ENCODE results near the gene THAP12.

THAP12 gene

DNA sequence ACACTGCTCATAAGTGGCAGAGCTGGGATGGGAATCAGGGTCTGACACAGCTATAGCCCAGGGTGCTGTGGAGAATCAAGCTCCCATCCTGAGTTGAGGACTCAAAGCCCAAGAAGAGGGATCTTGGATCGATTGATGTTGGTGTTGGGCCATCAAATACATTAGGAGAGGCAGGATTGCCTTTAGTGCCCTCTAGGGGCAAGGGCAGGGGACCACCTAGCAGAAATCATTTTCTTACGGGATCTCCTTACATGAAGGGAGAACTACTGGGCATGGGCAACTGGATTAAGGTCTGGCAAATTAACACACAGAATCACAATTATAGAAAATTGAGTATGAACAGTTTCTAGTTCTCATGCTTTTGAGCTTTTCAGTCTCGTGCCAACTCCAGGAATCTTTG lies 39.0 kb upstream of the THAP12 start:
- no peak for TF ChIP-seq FOXP2 (optimal IDR thresholded peaks at IDR 0.05; ENCODE audit: borderline replicate concordance, extremely low read depth, extremely low read length, insufficient read depth)
- no peak for TF ChIP-seq SIN3A (IDR thresholded peaks at IDR 0.05; ENCODE audit: borderline replicate concordance, insufficient read depth, low read length)
- TF ChIP-seq, protein P1, sequence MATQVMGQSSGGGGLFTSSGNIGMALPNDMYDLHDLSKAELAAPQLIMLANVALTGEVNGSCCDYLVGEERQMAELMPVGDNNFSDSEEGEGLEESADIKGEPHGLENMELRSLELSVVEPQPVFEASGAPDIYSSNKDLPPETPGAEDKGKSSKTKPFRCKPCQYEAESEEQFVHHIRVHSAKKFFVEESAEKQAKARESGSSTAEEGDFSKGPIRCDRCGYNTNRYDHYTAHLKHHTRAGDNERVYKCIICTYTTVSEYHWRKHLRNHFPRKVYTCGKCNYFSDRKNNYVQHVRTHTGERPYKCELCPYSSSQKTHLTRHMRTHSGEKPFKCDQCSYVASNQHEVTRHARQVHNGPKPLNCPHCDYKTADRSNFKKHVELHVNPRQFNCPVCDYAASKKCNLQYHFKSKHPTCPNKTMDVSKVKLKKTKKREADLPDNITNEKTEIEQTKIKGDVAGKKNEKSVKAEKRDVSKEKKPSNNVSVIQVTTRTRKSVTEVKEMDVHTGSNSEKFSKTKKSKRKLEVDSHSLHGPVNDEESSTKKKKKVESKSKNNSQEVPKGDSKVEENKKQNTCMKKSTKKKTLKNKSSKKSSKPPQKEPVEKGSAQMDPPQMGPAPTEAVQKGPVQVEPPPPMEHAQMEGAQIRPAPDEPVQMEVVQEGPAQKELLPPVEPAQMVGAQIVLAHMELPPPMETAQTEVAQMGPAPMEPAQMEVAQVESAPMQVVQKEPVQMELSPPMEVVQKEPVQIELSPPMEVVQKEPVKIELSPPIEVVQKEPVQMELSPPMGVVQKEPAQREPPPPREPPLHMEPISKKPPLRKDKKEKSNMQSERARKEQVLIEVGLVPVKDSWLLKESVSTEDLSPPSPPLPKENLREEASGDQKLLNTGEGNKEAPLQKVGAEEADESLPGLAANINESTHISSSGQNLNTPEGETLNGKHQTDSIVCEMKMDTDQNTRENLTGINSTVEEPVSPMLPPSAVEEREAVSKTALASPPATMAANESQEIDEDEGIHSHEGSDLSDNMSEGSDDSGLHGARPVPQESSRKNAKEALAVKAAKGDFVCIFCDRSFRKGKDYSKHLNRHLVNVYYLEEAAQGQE (IDR thresholded peaks at IDR 0.05; ENCODE audit: insufficient read depth in 1 of 2, low read depth in 2 of 2, low read length in 2 of 2): no peak
- no peak for TF ChIP-seq TAF1 (IDR thresholded peaks at IDR 0.05; ENCODE audit: borderline replicate concordance, insufficient read depth, low read length)
- TF ChIP-seq POLR2AphosphoS5 (IDR thresholded peaks at IDR 0.05; ENCODE audit: low read depth, low read length): no peak

DNA sequence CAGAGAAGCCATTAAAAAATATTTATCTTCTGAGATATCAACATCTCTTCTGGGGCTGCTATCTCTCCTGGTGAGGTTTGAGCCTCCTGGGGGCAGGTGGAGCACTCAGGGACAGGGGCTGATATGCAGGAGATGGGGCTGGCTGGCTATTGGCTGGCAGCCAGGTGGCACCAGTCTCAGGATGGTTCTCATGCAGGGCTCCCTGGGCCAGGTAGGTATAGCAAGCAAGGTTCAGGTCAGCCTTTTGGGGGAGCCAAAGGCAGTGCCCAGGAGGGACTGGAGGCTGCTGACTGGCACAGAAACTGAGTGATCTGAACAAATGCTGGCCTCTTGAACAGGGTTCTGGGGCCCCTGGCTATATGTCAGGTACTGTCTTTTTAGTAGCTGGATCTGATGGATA lies 34.1 kb upstream of the THAP12 start:
- TF ChIP-seq, protein P1 (IDR thresholded peaks at IDR 0.05; ENCODE audit: insufficient read depth in 1 of 2, low read depth in 2 of 2, low read length in 2 of 2): no peak
- TF ChIP-seq TAF1 (IDR thresholded peaks at IDR 0.05; ENCODE audit: borderline replicate concordance, insufficient read depth, low read length) (no peak), POLR2AphosphoS5 (IDR thresholded peaks at IDR 0.05; ENCODE audit: low read depth, low read length) (no peak), SIN3A (IDR thresholded peaks at IDR 0.05; ENCODE audit: borderline replicate concordance, insufficient read depth, low read length) (no peak), FOXP2 (optimal IDR thresholded peaks at IDR 0.05; ENCODE audit: borderline replicate concordance, extremely low read depth, extremely low read length, insufficient read depth) (no peak)

DNA sequence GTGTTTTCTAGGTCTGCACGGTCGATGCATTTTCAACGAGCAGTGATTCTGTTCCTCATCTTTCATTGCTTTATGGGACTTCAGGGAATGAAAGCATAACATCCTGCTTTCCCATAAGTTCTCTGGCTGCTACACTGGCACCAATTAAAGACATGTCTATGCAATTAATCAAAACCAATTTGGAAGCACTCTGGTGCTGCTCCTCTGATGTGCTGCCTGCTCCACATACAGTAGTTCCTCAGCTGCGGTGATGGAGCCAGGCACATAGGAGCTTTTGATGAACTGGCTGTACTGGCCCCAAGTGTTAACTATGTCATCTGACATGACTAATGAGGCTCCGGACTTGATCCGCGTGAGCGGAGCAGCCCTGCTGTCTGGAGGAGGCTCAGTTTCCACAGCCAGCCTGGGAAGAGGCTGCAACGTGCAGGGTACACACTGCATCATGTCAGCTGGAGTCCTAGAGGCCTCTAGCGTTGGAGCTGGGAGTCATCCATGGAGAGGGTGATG lies 30.0 kb upstream of the THAP12 start:
- TF ChIP-seq, protein P1 (IDR thresholded peaks at IDR 0.05; ENCODE audit: insufficient read depth in 1 of 2, low read depth in 2 of 2, low read length in 2 of 2): no peak
- TF ChIP-seq POLR2AphosphoS5 (IDR thresholded peaks at IDR 0.05; ENCODE audit: low read depth, low read length): no peak
- no peak for TF ChIP-seq SIN3A (IDR thresholded peaks at IDR 0.05; ENCODE audit: borderline replicate concordance, insufficient read depth, low read length)

DNA sequence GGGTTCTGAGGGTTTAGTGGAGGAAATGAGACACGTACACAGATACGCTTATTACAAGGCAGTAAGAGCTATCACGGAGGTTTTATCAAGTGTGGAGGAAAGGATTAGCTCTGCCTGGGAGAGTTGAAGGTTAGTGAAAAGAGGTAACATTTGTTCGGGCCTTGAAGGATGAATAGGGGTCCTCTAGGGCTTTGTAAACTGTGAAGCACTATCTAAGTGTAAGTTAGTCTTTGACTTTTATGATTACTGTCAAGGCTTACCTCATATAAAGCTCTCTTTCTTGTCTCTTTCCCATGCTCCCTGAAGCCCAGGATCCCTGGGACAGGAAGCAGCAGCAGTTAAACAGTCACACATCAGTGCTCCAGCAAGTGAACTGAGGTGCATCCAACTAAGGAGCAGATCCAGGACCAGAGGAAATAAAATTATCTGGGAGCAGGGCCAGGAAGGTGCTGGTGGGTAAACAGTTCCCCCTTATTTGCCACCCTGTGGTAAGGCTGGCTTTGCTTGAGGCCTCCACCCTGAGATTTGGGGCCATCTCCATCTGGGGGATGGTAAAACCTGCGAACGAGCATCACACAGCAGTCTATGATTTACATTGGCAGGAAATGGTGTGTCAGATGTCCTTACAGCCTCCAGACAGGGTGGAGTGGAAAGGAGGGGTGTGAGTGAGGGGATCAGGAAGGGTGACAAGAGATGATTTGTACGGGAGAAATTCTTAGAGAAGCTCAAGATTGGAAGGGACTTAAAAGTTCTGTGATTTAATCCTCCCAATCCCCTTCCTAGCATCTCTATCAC lies 27.4 kb upstream of the THAP12 start:
- no peak for TF ChIP-seq SIN3A (IDR thresholded peaks at IDR 0.05; ENCODE audit: borderline replicate concordance, insufficient read depth, low read length)
- no peak for TF ChIP-seq TAF1 (IDR thresholded peaks at IDR 0.05; ENCODE audit: borderline replicate concordance, insufficient read depth, low read length)

DNA sequence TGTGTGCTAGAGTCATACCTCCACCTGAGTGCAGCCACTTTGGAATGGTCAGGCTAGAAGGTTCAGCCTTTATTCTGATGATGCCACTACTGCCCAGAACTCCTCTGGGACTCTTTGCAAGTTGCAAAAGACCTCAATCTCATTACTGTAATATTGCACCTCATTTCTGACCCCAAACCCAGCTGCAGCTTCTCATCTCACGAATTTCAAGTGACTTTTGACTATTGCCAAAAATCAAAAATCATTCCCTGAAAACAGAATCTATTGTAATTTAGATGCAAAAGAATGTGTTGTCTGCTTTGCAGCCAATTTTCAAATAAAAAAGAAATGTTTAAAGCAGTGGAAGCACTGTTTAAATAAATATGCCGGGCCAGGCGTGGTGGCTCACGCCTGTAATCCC lies 25.4 kb upstream of the THAP12 start:
- no peak for TF ChIP-seq SIN3A (IDR thresholded peaks at IDR 0.05; ENCODE audit: borderline replicate concordance, insufficient read depth, low read length)
- TF ChIP-seq POLR2AphosphoS5 (IDR thresholded peaks at IDR 0.05; ENCODE audit: low read depth, low read length): no peak
- TF ChIP-seq TAF1 (IDR thresholded peaks at IDR 0.05; ENCODE audit: borderline replicate concordance, insufficient read depth, low read length): no peak
- TF ChIP-seq, protein P1 (IDR thresholded peaks at IDR 0.05; ENCODE audit: insufficient read depth in 1 of 2, low read depth in 2 of 2, low read length in 2 of 2): no peak
- TF ChIP-seq FOXP2 (optimal IDR thresholded peaks at IDR 0.05; ENCODE audit: borderline replicate concordance, extremely low read depth, extremely low read length, insufficient read depth): no peak

All from PFSK-1 (cell line).